Colonic mucosa (tissue), 4 donors: ENCODE measurements around the gene TBC1D12. TPM values are rescaled to one million over a fixed set of nuclear protein-coding genes. Genes with fewer than 3 reads are reported as not detected.

Experiments used
- DNase-seq: peaks from one replicate; pipeline ENCODE4 v3.0.0-alpha.2; 2020
- H3K27ac ChIP-seq: fragments of 200-600 bp; one replicate; pipeline ENCODE4 v1.8.0; 2021
- H3K27me3 ChIP-seq: fragments of 200-600 bp; one replicate; pipeline ENCODE4 v1.8.0; 2021
- H3K36me3 ChIP-seq: fragments of 200-600 bp; one replicate; pipeline ENCODE4 v1.8.0; 2021
- H3K4me1 ChIP-seq: fragments of 200-600 bp; one replicate; pipeline ENCODE4 v1.8.0; 2021; ENCODE audit warnings: mild to moderate bottlenecking
- H3K4me3 ChIP-seq: fragments of 200-600 bp; one replicate; pipeline ENCODE4 v1.8.0; 2021
- H3K9ac ChIP-seq, 2 donors: one replicate each; pipeline ENCODE4 v1.7.0; 2013; ENCODE audit warnings: control low read depth in 2 of 2, low read depth in 2 of 2, low read length in 2 of 2
- H3K9me3 ChIP-seq: fragments of 200-600 bp; one replicate; pipeline ENCODE4 v1.8.0; 2021
- CTCF ChIP-seq: fragments of 200-600 bp; IDR thresholded peaks from one replicate; pipeline ENCODE4 v1.8.0; 2022; ENCODE audit warnings: antibody characterized with exemption, mild to moderate bottlenecking
- intact Hi-C: fragments of 100-400 bp; cut with DNase I; formaldehyde crosslinking; loops from one replicate; pipeline ENCODE4 v1.14.1; 2022
- total RNA-seq, 2 donors: library from RNA; stranded (reverse); fragmentation: NEBNext Ultra II Directional in 1 of 2; extraction: Animal tissue kit (Norgen Biotek cat#: 25700) in 1 of 2; gene quantifications; one replicate each; pipeline ENCODE4 v1.2.1, GENCODE V29; 2021
- donor health status: healthy.
- donor health status: DM: no; HTN: no; CAD: no.
- donor health status: DM: no; HTN: no; CAD: no.

The TBC1D12 gene
- total RNA-seq, 2 donors from 2014 or later: 18.0 to 21.0 TPM

- H3K27me3 ChIP-seq: no peaks in the 10 kb centered on the region
- no peak overlapping the region for H3K4me3 ChIP-seq
- H3K9me3 ChIP-seq: no peaks in the 10 kb centered on the region
- no peaks in the 10 kb centered on the region for H3K4me1 ChIP-seq
- H3K9ac ChIP-seq: no peak overlapping the region
- intact Hi-C loops: no loop called here
- H3K36me3 ChIP-seq: no peaks in the 10 kb centered on the region
- H3K27ac ChIP-seq: no peak overlapping the region
- no peak for TF ChIP-seq CTCF
- DNase-seq: no peak
Measured at GRCh38 chr10:94571081-94571480, 168.7 kb downstream of the TBC1D12 start.

GRCh38 chr10:94571528-94571927 is 169.2 kb downstream of the TBC1D12 start:
- Histone ChIP-seq H3K27me3 (no peaks in the 10 kb centered on the region), H3K9ac (no peak overlapping the region), H3K4me1 (no peaks in the 10 kb centered on the region), H3K36me3 (no peaks in the 10 kb centered on the region), H3K9me3 (no peaks in the 10 kb centered on the region), H3K27ac (no peak overlapping the region), H3K4me3 (no peak overlapping the region)
- TF ChIP-seq CTCF: no peak
- no peak for DNase-seq
- intact Hi-C loops: no loop called here

- no peak for DNase-seq
- H3K36me3 ChIP-seq: no peaks in the 10 kb centered on the region
- H3K4me1 ChIP-seq: no peaks in the 10 kb centered on the region
- no peaks in the 10 kb centered on the region for H3K9me3 ChIP-seq
- no peaks in the 10 kb centered on the region for H3K27me3 ChIP-seq
- no peak overlapping the region for H3K27ac ChIP-seq
- H3K4me3 ChIP-seq: no peak overlapping the region
- intact Hi-C loops: no loop called here
- no peak overlapping the region for H3K9ac ChIP-seq
- TF ChIP-seq CTCF: no peak
Measured at GRCh38 chr10:94578790-94579189, 176.4 kb downstream of the TBC1D12 start.

- TF ChIP-seq CTCF: no peak
- Histone ChIP-seq H3K36me3 (no peaks in the 10 kb centered on the region), H3K9me3 (no peaks in the 10 kb centered on the region), H3K4me1 (no peaks in the 10 kb centered on the region), H3K27ac (no peak overlapping the region), H3K27me3 (no peaks in the 10 kb centered on the region), H3K4me3 (no peak overlapping the region), H3K9ac (no peak overlapping the region)
- no peak for DNase-seq
- intact Hi-C loops: no loop called here
Measured at GRCh38 chr10:94583124-94583523, 180.8 kb downstream of the TBC1D12 start.

Other genes starting within 250 kb of the TBC1D12 start
- 10 to 100 TPM in 1 of 2 donors, 1 to 10 TPM in 1; 7.9 to 10.3 TPM for gene NOC3L, start 39.6 kb upstream of the TBC1D12 start, total RNA-seq
- gene HELLS, start 143.2 kb downstream of the TBC1D12 start, total RNA-seq: 10 to 100 TPM; 17.9 to 81.1 TPM